ENCODE measurements around the gene GALNT10.

GALNT10 gene

GRCh38 chr5:154223320-154223719 is 32.8 kb downstream of the GALNT10 start:
- Histone ChIP-seq H3K4me1 (ENCODE audit: control insufficient read depth in 1 of 2, insufficient read depth in 2 of 2, low read length in 2 of 2) (peaks cover 14 to 16% of the 10 kb centered on the region in 2 experiments), H2BK5ac (ENCODE audit: low read depth, low read length, poor library complexity) (peak overlapping the region; percentile 79), H4K12ac (ENCODE audit: low read depth, low read length) (no peak overlapping the region), H2AFZ (ENCODE audit: insufficient read depth, low read length, poor library complexity) (no peak overlapping the region), H2BK12ac (ENCODE audit: low read length) (peak overlapping the region; percentile 58), H4K91ac (ENCODE audit: low read depth, low read length) (peak overlapping the region; percentile 58), H3K9ac (ENCODE audit: low read length) (no peak overlapping the region), H3K79me1 (ENCODE audit: low read length) (peaks cover 39% of the 10 kb centered on the region), H3K27me3 (ENCODE audit: insufficient read depth, low read length) (no peaks in the 10 kb centered on the region), H3K4ac (ENCODE audit: low read depth, low read length) (peak overlapping the region; percentile 77), H3K4me2 (ENCODE audit: low read length) (no peak overlapping the region), H3K23ac (ENCODE audit: low read length) (no peak overlapping the region), H3K27ac (ENCODE audit: low read depth, low read length) (peak overlapping the region; percentile 70), H2BK120ac (ENCODE audit: insufficient read depth, low read length, poor library complexity) (peak overlapping the region; percentile 81), H3K4me3 (ENCODE audit: low read depth, low read length) (no peak overlapping the region), H3K79me2 (ENCODE audit: control insufficient read depth, insufficient read depth, low read length, poor library complexity) (peaks cover 7% of the 10 kb centered on the region), H4K8ac (ENCODE audit: low read depth, low read length) (peak overlapping the region; percentile 43), H3K14ac (ENCODE audit: low read length) (peak overlapping the region; percentile 69), H3K36me3 (ENCODE audit: control insufficient read depth in 1 of 2, insufficient read depth in 2 of 2, low read length in 2 of 2) (peaks cover 6 to 12% of the 10 kb centered on the region in 2 experiments), H3K9me3 (ENCODE audit: insufficient read depth, low read depth, low read length) (no peaks in the 10 kb centered on the region), H2AK5ac (ENCODE audit: low read length) (peak overlapping the region; percentile 79), H3K18ac (ENCODE audit: low read length) (peak overlapping the region; percentile 75)
- WGBS (ENCODE audit: extremely low coverage, insufficient coverage, insufficient read length), result no CpG with 5 or more reads among the region's 3 CpGs
- no peak for DNase-seq

DNA sequence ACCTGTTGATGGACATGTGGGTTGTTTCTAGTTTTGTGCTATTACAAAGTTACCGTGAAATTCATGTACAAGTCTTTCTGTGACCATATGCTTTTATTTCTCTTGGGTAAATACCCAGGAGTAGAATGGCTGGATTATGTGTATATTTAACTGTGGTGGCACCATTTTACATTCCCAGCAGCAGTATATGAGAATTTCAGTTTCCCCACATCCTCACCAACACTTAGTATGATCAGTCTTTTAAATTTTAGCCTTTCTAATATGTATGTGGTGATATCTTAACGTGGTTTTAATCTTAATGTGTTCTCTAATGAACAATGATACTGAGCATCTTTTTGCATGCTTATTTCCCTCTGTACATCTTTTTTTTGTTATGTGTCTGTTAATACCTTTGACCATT is 36.6 kb downstream of the GALNT10 start:
- H3K9ac ChIP-seq (ENCODE audit: low read length), result no peak overlapping the region
- H3K4me3 ChIP-seq (ENCODE audit: low read depth, low read length), result no peak overlapping the region
- H3K27me3 ChIP-seq (ENCODE audit: insufficient read depth, low read length), result no peaks in the 10 kb centered on the region
- peaks cover 0 to 3% of the 10 kb centered on the region in 2 experiments for H3K36me3 ChIP-seq (ENCODE audit: control insufficient read depth in 1 of 2, insufficient read depth in 2 of 2, low read length in 2 of 2)
- no peak overlapping the region for H3K14ac ChIP-seq (ENCODE audit: low read length)
- no peak overlapping the region for H4K8ac ChIP-seq (ENCODE audit: low read depth, low read length)
- no peak overlapping the region for H3K23ac ChIP-seq (ENCODE audit: low read length)
- no peak overlapping the region for H4K91ac ChIP-seq (ENCODE audit: low read depth, low read length)
- no peak overlapping the region for H2AK5ac ChIP-seq (ENCODE audit: low read length)
- DNase-seq, result no peak
- peaks cover 1% of the 10 kb centered on the region for H3K79me2 ChIP-seq (ENCODE audit: control insufficient read depth, insufficient read depth, low read length, poor library complexity)
- H4K12ac ChIP-seq (ENCODE audit: low read depth, low read length), result no peak overlapping the region
- no peaks in the 10 kb centered on the region for H3K9me3 ChIP-seq (ENCODE audit: insufficient read depth, low read depth, low read length)
- WGBS (ENCODE audit: extremely low coverage, insufficient coverage, insufficient read length), result no CpG with 5 or more reads among the region's 2 CpGs
- no peak overlapping the region for H2BK5ac ChIP-seq (ENCODE audit: low read depth, low read length, poor library complexity)
- H3K4me2 ChIP-seq (ENCODE audit: low read length), result no peak overlapping the region
- no peak overlapping the region for H3K18ac ChIP-seq (ENCODE audit: low read length)
- H3K4me1 ChIP-seq (ENCODE audit: control insufficient read depth in 1 of 2, insufficient read depth in 2 of 2, low read length in 2 of 2), result peaks cover 12 to 16% of the 10 kb centered on the region in 2 experiments
- H3K27ac ChIP-seq (ENCODE audit: low read depth, low read length), result no peak overlapping the region
- H3K4ac ChIP-seq (ENCODE audit: low read depth, low read length), result no peak overlapping the region
- no peak overlapping the region for H2BK12ac ChIP-seq (ENCODE audit: low read length)
- no peak overlapping the region for H2AFZ ChIP-seq (ENCODE audit: insufficient read depth, low read length, poor library complexity)
- H3K79me1 ChIP-seq (ENCODE audit: low read length), result peaks cover 25% of the 10 kb centered on the region
- H2BK120ac ChIP-seq (ENCODE audit: insufficient read depth, low read length, poor library complexity), result no peak overlapping the region

GRCh38 chr5:154228696-154229095 is 38.2 kb downstream of the GALNT10 start:
- Histone ChIP-seq H3K36me3 (ENCODE audit: control insufficient read depth in 1 of 2, insufficient read depth in 2 of 2, low read length in 2 of 2) (peaks cover 0 to 3% of the 10 kb centered on the region in 2 experiments), H2AFZ (ENCODE audit: insufficient read depth, low read length, poor library complexity) (no peak overlapping the region), H3K27me3 (ENCODE audit: insufficient read depth, low read length) (no peaks in the 10 kb centered on the region), H3K79me2 (ENCODE audit: control insufficient read depth, insufficient read depth, low read length, poor library complexity) (peaks cover 1% of the 10 kb centered on the region), H4K91ac (ENCODE audit: low read depth, low read length) (no peak overlapping the region), H2BK120ac (ENCODE audit: insufficient read depth, low read length, poor library complexity) (no peak overlapping the region), H3K4me3 (ENCODE audit: low read depth, low read length) (no peak overlapping the region), H3K4me1 (ENCODE audit: control insufficient read depth in 1 of 2, insufficient read depth in 2 of 2, low read length in 2 of 2) (peaks cover 10 to 17% of the 10 kb centered on the region in 2 experiments), H3K79me1 (ENCODE audit: low read length) (peaks cover 19% of the 10 kb centered on the region), H3K27ac (ENCODE audit: low read depth, low read length) (no peak overlapping the region), H3K4ac (ENCODE audit: low read depth, low read length) (no peak overlapping the region), H3K14ac (ENCODE audit: low read length) (no peak overlapping the region), H3K18ac (ENCODE audit: low read length) (no peak overlapping the region), H2BK12ac (ENCODE audit: low read length) (no peak overlapping the region), H4K8ac (ENCODE audit: low read depth, low read length) (no peak overlapping the region), H3K23ac (ENCODE audit: low read length) (no peak overlapping the region), H3K9me3 (ENCODE audit: insufficient read depth, low read depth, low read length) (no peaks in the 10 kb centered on the region), H2AK5ac (ENCODE audit: low read length) (no peak overlapping the region), H3K4me2 (ENCODE audit: low read length) (no peak overlapping the region), H4K12ac (ENCODE audit: low read depth, low read length) (no peak overlapping the region), H3K9ac (ENCODE audit: low read length) (no peak overlapping the region), H2BK5ac (ENCODE audit: low read depth, low read length, poor library complexity) (no peak overlapping the region)
- DNase-seq, result no peak
- WGBS (ENCODE audit: extremely low coverage, insufficient coverage, insufficient read length), result no CpG with 5 or more reads among the region's 4 CpGs

DNA sequence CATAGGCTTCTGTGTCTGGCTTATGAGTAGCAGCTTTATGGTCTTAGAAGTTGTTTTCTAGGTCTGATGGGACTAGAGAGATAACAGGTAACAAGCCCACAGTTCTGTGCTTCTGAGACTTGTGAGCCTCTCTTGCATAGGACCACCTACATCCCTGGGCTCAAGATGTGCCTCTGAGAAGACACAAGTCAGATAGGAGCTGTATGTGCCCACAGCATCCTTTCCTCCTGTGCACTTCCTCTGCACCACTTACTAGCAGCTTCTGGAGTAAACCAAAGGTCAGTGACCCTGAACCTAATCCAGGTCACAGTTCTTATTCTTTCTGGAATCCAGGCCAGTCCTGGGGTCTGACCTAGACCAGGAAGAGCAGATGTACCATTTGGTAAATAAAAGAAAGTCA is 40.0 kb downstream of the GALNT10 start:
- no peak overlapping the region for H3K4me3 ChIP-seq (ENCODE audit: low read depth, low read length)
- no peak overlapping the region for H2BK12ac ChIP-seq (ENCODE audit: low read length)
- H3K79me2 ChIP-seq (ENCODE audit: control insufficient read depth, insufficient read depth, low read length, poor library complexity), result peaks cover 1% of the 10 kb centered on the region
- DNase-seq, result no peak
- no peak overlapping the region for H3K9ac ChIP-seq (ENCODE audit: low read length)
- no peak overlapping the region for H2BK5ac ChIP-seq (ENCODE audit: low read depth, low read length, poor library complexity)
- no peak overlapping the region for H3K4me2 ChIP-seq (ENCODE audit: low read length)
- H2AFZ ChIP-seq (ENCODE audit: insufficient read depth, low read length, poor library complexity), result no peak overlapping the region
- H4K12ac ChIP-seq (ENCODE audit: low read depth, low read length), result no peak overlapping the region
- no peaks in the 10 kb centered on the region for H3K9me3 ChIP-seq (ENCODE audit: insufficient read depth, low read depth, low read length)
- H3K36me3 ChIP-seq (ENCODE audit: control insufficient read depth in 1 of 2, insufficient read depth in 2 of 2, low read length in 2 of 2), result peaks cover 0 to 3% of the 10 kb centered on the region in 2 experiments
- no peak overlapping the region for H4K8ac ChIP-seq (ENCODE audit: low read depth, low read length)
- H4K91ac ChIP-seq (ENCODE audit: low read depth, low read length), result no peak overlapping the region
- H3K79me1 ChIP-seq (ENCODE audit: low read length), result peaks cover 16% of the 10 kb centered on the region
- no peak overlapping the region for H2AK5ac ChIP-seq (ENCODE audit: low read length)
- no peak overlapping the region for H3K4ac ChIP-seq (ENCODE audit: low read depth, low read length)
- no peak overlapping the region for H3K27ac ChIP-seq (ENCODE audit: low read depth, low read length)
- no peak overlapping the region for H3K14ac ChIP-seq (ENCODE audit: low read length)
- H3K4me1 ChIP-seq (ENCODE audit: control insufficient read depth in 1 of 2, insufficient read depth in 2 of 2, low read length in 2 of 2), result peaks cover 10 to 24% of the 10 kb centered on the region in 2 experiments
- H2BK120ac ChIP-seq (ENCODE audit: insufficient read depth, low read length, poor library complexity), result no peak overlapping the region
- H3K27me3 ChIP-seq (ENCODE audit: insufficient read depth, low read length), result no peaks in the 10 kb centered on the region
- H3K18ac ChIP-seq (ENCODE audit: low read length), result no peak overlapping the region
- H3K23ac ChIP-seq (ENCODE audit: low read length), result no peak overlapping the region
